Breast epithelium (tissue), 3 donors: ENCODE data around the gene SYTL4.

Source experiments
- POLR2A ChIP-seq: fragments of 450-650 bp; IDR thresholded peaks from one replicate; pipeline ENCODE4 v1.6.1; 2016; ENCODE audit warnings: antibody characterized with exemption, mild to moderate bottlenecking, moderate library complexity
- POLR2AphosphoS5 ChIP-seq, 3 donors: sonication (generic); formaldehyde crosslinking; IDR thresholded peaks; one replicate each; pipeline ENCODE4 v1.6.1; 2017; ENCODE audit warnings: antibody characterized with exemption in 3 of 3
- TF ChIP-seq, protein P1 (sequence below), 3 donors: fragments of 450-650 bp; IDR thresholded peaks; one replicate each; pipeline ENCODE4 v1.5.1; 2016 to 2017; ENCODE audit warnings: antibody characterized with exemption in 3 of 3, mild to moderate bottlenecking in 3 of 3, moderate library complexity in 3 of 3

DNA sequence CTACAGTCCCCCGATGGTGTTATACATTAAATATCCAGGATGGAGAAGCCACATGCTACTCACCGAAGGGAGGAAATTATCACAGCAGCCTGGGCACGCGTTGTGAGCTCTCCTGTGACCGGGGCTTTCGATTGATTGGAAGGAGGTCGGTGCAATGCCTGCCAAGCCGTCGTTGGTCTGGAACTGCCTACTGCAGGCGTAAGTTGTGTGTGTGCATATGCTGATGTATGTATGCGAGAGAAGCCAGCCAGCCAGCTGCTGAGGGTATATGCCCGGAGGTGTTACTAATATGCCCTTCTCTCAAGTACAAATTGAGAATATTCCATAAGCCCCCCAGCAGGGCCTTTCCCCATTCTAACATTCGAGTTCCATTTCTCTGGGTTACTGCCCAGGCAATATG is 69.8 kb downstream of the SYTL4 start:
- TF ChIP-seq, protein P1, sequence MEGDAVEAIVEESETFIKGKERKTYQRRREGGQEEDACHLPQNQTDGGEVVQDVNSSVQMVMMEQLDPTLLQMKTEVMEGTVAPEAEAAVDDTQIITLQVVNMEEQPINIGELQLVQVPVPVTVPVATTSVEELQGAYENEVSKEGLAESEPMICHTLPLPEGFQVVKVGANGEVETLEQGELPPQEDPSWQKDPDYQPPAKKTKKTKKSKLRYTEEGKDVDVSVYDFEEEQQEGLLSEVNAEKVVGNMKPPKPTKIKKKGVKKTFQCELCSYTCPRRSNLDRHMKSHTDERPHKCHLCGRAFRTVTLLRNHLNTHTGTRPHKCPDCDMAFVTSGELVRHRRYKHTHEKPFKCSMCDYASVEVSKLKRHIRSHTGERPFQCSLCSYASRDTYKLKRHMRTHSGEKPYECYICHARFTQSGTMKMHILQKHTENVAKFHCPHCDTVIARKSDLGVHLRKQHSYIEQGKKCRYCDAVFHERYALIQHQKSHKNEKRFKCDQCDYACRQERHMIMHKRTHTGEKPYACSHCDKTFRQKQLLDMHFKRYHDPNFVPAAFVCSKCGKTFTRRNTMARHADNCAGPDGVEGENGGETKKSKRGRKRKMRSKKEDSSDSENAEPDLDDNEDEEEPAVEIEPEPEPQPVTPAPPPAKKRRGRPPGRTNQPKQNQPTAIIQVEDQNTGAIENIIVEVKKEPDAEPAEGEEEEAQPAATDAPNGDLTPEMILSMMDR (IDR thresholded peaks at IDR 0.05), result no peak
- TF ChIP-seq POLR2A, result no peak
- no peak for TF ChIP-seq POLR2AphosphoS5 (IDR thresholded peaks at IDR 0.05)
